ENCODE data around the gene NDE1.

The NDE1 gene

DNA sequence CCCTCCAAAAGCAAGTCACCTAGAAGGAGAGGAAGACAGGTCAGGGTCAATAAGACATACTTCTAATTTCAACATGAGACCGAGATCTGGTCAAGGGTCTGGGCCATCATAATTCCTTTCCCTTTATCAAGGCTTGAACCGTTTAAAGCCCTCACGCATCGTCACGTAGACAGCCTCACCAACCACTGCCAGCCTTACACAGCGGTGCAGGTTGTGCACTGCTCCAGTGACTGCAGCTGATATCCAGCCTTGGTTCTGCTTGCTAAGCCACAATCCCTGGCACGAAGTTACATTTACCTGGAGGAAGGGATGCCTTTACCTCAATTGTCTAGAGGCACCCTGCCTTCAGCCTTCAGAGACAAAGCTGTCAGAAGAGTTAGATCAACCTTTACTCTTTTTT lies 121.6 kb downstream of the NDE1 start:
- H4K20me1 ChIP-seq (ENCODE audit: insufficient read depth), result no peaks in the 10 kb centered on the region
- no peak overlapping the region for H3K27ac ChIP-seq

DNA sequence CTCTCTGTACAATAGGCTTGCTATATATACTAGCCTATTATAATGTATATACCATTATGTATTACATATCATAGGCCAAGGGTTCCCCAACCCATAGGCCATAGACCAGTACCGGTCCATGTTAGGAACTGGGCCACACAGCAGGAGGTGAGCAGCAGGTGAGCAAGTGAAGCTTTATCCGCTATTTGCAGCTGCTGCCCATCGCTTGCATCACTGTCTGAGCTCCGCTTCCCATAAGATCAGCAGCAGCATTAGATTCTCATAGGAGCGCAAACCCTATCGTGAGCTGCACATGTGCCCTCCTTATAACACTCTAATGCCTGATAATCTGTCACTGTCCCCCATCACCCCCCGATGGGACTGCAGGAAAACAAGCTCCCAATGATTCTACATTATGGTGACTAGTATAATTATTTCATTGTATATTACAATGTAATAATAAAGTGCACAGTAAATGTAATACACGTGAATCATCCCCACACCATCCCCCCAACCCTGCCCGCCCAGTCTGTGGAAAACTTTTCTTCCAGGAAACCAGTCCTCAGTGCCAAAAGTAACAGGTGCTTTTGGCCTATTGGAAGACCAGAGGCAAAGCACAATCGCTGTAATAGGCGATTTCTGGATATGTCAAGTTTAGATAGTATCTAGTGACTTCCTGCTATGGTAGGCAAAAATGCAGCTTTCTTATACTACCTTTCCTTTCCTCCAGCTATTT lies 122.7 kb downstream of the NDE1 start:
- H3K36me3 ChIP-seq (ENCODE audit: insufficient read depth), result no peaks in the 10 kb centered on the region

More for the DNA sequence above, 121.6 kb downstream of the NDE1 start:
- Histone ChIP-seq H2AFZ (ENCODE audit: low read depth) (no peak overlapping the region), H3K9ac (no peak overlapping the region), H3K36me3 (ENCODE audit: insufficient read depth) (no peaks in the 10 kb centered on the region), H3K4me2 (no peak overlapping the region), H3K4me3 (IDR thresholded peaks at IDR 0.05; ENCODE audit: insufficient read depth, low read depth, low read length) (no peak overlapping the region), H3K79me2 (ENCODE audit: insufficient read depth, low read depth) (no peaks in the 10 kb centered on the region), H3K27me3 (ENCODE audit: insufficient read depth, low read depth) (no peaks in the 10 kb centered on the region), H3K4me1 (ENCODE audit: low read depth, poor library complexity, severe bottlenecking) (no peaks in the 10 kb centered on the region)
- TF ChIP-seq, protein P1, sequence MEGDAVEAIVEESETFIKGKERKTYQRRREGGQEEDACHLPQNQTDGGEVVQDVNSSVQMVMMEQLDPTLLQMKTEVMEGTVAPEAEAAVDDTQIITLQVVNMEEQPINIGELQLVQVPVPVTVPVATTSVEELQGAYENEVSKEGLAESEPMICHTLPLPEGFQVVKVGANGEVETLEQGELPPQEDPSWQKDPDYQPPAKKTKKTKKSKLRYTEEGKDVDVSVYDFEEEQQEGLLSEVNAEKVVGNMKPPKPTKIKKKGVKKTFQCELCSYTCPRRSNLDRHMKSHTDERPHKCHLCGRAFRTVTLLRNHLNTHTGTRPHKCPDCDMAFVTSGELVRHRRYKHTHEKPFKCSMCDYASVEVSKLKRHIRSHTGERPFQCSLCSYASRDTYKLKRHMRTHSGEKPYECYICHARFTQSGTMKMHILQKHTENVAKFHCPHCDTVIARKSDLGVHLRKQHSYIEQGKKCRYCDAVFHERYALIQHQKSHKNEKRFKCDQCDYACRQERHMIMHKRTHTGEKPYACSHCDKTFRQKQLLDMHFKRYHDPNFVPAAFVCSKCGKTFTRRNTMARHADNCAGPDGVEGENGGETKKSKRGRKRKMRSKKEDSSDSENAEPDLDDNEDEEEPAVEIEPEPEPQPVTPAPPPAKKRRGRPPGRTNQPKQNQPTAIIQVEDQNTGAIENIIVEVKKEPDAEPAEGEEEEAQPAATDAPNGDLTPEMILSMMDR (conservative IDR thresholded peaks at IDR 0.05; ENCODE audit: low read depth, low read length), result no peak

DNA sequence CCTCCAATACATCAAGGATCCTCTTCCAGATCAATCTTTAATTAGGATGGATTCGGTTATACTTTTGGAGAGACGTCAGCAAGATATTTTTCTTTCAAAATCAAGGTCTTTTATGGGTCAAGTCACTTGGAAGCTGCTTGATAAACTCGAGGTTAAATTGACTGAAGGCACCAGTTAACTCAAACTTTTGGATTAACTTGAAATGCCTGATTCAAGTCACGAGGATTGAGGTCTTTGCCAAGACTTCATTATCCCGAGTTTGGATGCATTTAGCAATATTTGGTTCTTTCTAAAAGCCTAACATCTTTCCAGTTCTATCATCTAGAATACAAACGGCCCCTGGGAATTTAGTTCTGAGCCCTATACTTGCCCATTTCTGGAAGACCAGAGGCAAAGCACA lies 123.9 kb downstream of the NDE1 start:
- H3K4me3 ChIP-seq (IDR thresholded peaks at IDR 0.05; ENCODE audit: insufficient read depth, low read depth, low read length), result no peak overlapping the region
- no peaks in the 10 kb centered on the region for H3K27me3 ChIP-seq (ENCODE audit: insufficient read depth, low read depth)
- H3K9ac ChIP-seq, result no peak overlapping the region
- no peaks in the 10 kb centered on the region for H3K4me1 ChIP-seq (ENCODE audit: low read depth, poor library complexity, severe bottlenecking)
- H4K20me1 ChIP-seq (ENCODE audit: insufficient read depth), result no peaks in the 10 kb centered on the region
- H3K79me2 ChIP-seq (ENCODE audit: insufficient read depth, low read depth), result no peaks in the 10 kb centered on the region
- H2AFZ ChIP-seq (ENCODE audit: low read depth), result no peak overlapping the region
- no peaks in the 10 kb centered on the region for H3K36me3 ChIP-seq (ENCODE audit: insufficient read depth)
- TF ChIP-seq, protein P1 (conservative IDR thresholded peaks at IDR 0.05; ENCODE audit: low read depth, low read length), result no peak
- no peak overlapping the region for H3K4me2 ChIP-seq
- H3K27ac ChIP-seq, result no peak overlapping the region

More for the DNA sequence above, 122.7 kb downstream of the NDE1 start:
- TF ChIP-seq, protein P1 (conservative IDR thresholded peaks at IDR 0.05; ENCODE audit: low read depth, low read length), result no peak
- Histone ChIP-seq H3K27me3 (ENCODE audit: insufficient read depth, low read depth) (no peaks in the 10 kb centered on the region), H3K27ac (no peak overlapping the region), H3K4me1 (ENCODE audit: low read depth, poor library complexity, severe bottlenecking) (no peaks in the 10 kb centered on the region), H3K9ac (no peak overlapping the region), H3K79me2 (ENCODE audit: insufficient read depth, low read depth) (no peaks in the 10 kb centered on the region), H3K4me2 (no peak overlapping the region), H3K4me3 (IDR thresholded peaks at IDR 0.05; ENCODE audit: insufficient read depth, low read depth, low read length) (no peak overlapping the region), H2AFZ (ENCODE audit: low read depth) (no peak overlapping the region), H4K20me1 (ENCODE audit: insufficient read depth) (no peaks in the 10 kb centered on the region)

DNA sequence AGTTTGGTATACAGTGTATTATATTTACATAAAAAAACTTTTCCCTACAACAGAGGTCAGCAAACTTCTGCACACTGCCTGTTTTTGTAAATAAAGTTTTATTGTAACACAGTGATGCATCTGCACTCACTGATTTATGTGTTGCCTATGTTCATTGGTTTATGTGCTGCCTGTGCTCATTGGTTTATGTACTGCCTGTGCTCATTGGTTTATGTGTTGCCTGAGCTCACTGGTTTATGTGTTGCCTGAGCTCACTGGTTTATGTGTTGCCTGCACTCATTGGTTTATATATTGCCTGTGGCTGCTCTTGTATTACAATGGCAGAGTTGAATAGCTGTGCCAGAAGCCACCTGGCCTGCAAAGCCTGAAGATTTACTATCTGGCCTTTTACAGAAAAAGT lies 125.2 kb downstream of the NDE1 start:
- Histone ChIP-seq H3K4me1 (ENCODE audit: low read depth, poor library complexity, severe bottlenecking) (no peaks in the 10 kb centered on the region), H3K27ac (no peak overlapping the region), H3K4me3 (IDR thresholded peaks at IDR 0.05; ENCODE audit: insufficient read depth, low read depth, low read length) (no peak overlapping the region), H3K27me3 (ENCODE audit: insufficient read depth, low read depth) (no peaks in the 10 kb centered on the region), H3K79me2 (ENCODE audit: insufficient read depth, low read depth) (no peaks in the 10 kb centered on the region), H2AFZ (ENCODE audit: low read depth) (no peak overlapping the region), H3K9ac (no peak overlapping the region), H4K20me1 (ENCODE audit: insufficient read depth) (no peaks in the 10 kb centered on the region), H3K4me2 (no peak overlapping the region), H3K36me3 (ENCODE audit: insufficient read depth) (no peaks in the 10 kb centered on the region)
- TF ChIP-seq, protein P1 (conservative IDR thresholded peaks at IDR 0.05; ENCODE audit: low read depth, low read length), result no peak
